ENCODE measurements around the gene KRT15. TPM values are rescaled to one million over a fixed set of nuclear protein-coding genes. Genes with fewer than 3 reads are reported as not detected.
"Not testable (repeated sequence)": the region's sequence is repeated elsewhere in the genome, so short reads cannot be mapped to it uniquely, and the experiment has no call there.

Gene KRT15
- total RNA-seq, 1 donor from 2014 or later, result not detected

- H3K9me3 Mint-ChIP-seq (ENCODE audit: low read depth), result peaks cover 8% of the 10 kb centered on the region
- no peak overlapping the region for H3K4me3 Mint-ChIP-seq (ENCODE audit: unreplicated experiment)
- peaks cover 34% of the 10 kb centered on the region for H3K4me1 Mint-ChIP-seq (ENCODE audit: low read depth)
- DNase-seq (ENCODE audit: low spot score), result no peak
- peaks cover 9% of the 10 kb centered on the region for H3K36me3 Mint-ChIP-seq (ENCODE audit: low read depth)
- no peak for TF ChIP-seq CTCF (IDR thresholded peaks at IDR 0.05)
- H3K27ac Mint-ChIP-seq (ENCODE audit: unreplicated experiment), result peak overlapping the region; percentile 62
- H3K27me3 Mint-ChIP-seq (ENCODE audit: low read depth), result no peaks in the 10 kb centered on the region
Measured at GRCh38 chr17:41544491-41544892, 25.8 kb upstream of the KRT15 start.

GRCh38 chr17:41542786-41543185, 24.1 kb upstream of the KRT15 start:
- H3K27ac Mint-ChIP-seq (ENCODE audit: unreplicated experiment); H3K4me3 Mint-ChIP-seq (ENCODE audit: unreplicated experiment); H3K27me3 Mint-ChIP-seq (ENCODE audit: low read depth); DNase-seq (ENCODE audit: low spot score); H3K9me3 Mint-ChIP-seq (ENCODE audit: low read depth); H3K36me3 Mint-ChIP-seq (ENCODE audit: low read depth): not testable (repeated sequence)
- peaks cover 29% of the 10 kb centered on the region for H3K4me1 Mint-ChIP-seq (ENCODE audit: low read depth)

GRCh38 chr17:41542357-41542756, 23.7 kb upstream of the KRT15 start:
- Mint-ChIP-seq H3K4me1 (ENCODE audit: low read depth) (peaks cover 25% of the 10 kb centered on the region), H3K4me3 (ENCODE audit: unreplicated experiment) (no peak overlapping the region), H3K27me3 (ENCODE audit: low read depth) (no peaks in the 10 kb centered on the region), H3K9me3 (ENCODE audit: low read depth) (peaks cover 8% of the 10 kb centered on the region), H3K27ac (ENCODE audit: unreplicated experiment) (no peak overlapping the region), H3K36me3 (ENCODE audit: low read depth) (peaks cover 7% of the 10 kb centered on the region)
- no peak for TF ChIP-seq CTCF (IDR thresholded peaks at IDR 0.05)
- no peak for DNase-seq (ENCODE audit: low spot score)

- peaks cover 21% of the 10 kb centered on the region for H3K4me1 Mint-ChIP-seq (ENCODE audit: low read depth)
- H3K4me3 Mint-ChIP-seq (ENCODE audit: unreplicated experiment), result no peak overlapping the region
- no peak for DNase-seq (ENCODE audit: low spot score)
- no peaks in the 10 kb centered on the region for H3K27me3 Mint-ChIP-seq (ENCODE audit: low read depth)
- H3K36me3 Mint-ChIP-seq (ENCODE audit: low read depth), result peaks cover 1% of the 10 kb centered on the region
- H3K9me3 Mint-ChIP-seq (ENCODE audit: low read depth), result no peaks in the 10 kb centered on the region
- H3K27ac Mint-ChIP-seq (ENCODE audit: unreplicated experiment), result no peak overlapping the region
- no peak for TF ChIP-seq CTCF (IDR thresholded peaks at IDR 0.05)
Measured at GRCh38 chr17:41540921-41541625, 22.4 kb upstream of the KRT15 start.

GRCh38 chr17:41539979-41540701, 21.4 kb upstream of the KRT15 start:
- TF ChIP-seq CTCF (IDR thresholded peaks at IDR 0.05), result no peak
- no peak for DNase-seq (ENCODE audit: low spot score)
- Mint-ChIP-seq H3K9me3 (ENCODE audit: low read depth) (no peaks in the 10 kb centered on the region), H3K27ac (ENCODE audit: unreplicated experiment) (no peak overlapping the region), H3K27me3 (ENCODE audit: low read depth) (peaks cover 3% of the 10 kb centered on the region), H3K4me3 (ENCODE audit: unreplicated experiment) (no peak overlapping the region), H3K4me1 (ENCODE audit: low read depth) (peaks cover 21% of the 10 kb centered on the region), H3K36me3 (ENCODE audit: low read depth) (no peaks in the 10 kb centered on the region)
